ENCODE results near the gene LRCOL1.

- TF ChIP-seq EZH2phosphoT487 (conservative IDR thresholded peaks at IDR 0.05; ENCODE audit: low read length) (no peak), CTCF (IDR thresholded peaks at IDR 0.05; ENCODE audit: insufficient read depth, low read length, poor library complexity, severe bottlenecking) (no peak)
Measured at GRCh38 chr12:132637811-132638210, 27.4 kb upstream of the LRCOL1 start.
